ENCODE results near the gene AGRP.

The AGRP gene

DNA sequence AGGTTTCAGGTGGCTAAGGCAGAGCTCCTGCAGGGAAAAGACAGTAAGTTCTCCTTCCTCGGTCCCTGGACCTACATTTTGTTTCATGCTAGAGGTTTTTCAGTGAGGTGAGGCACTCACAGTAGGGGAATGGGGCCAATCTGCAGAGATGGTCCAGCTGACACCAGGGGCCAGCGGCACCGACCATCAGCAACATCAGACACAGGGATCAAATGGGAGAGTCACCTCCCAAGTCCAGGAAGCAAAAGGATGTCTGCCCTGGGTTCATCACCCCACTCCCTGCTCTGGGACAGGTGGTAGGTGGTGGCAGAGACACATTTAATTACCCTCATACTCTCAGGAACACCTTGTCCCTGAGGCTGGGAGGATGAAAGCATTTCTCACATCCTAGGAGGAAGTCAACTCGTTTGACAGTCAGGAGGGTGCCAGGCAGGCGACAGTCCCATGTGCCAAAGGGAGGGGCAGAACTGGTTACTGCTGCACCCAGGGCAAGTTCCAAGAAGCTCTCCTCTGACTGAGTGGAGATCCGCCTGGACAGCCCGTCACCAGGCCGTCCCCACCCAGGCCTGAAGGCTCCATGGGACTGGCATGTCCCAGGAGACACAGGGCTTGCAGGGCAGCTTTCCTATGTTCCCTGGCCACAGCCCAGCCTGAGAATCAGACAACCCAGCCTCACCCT, 21.6 kb downstream of the AGRP start:
- 0 out of 2 replicates have a peak, but pooled peaks cover 3% of the 10 kb centered on the region for H3K4me1 ChIP-seq (ENCODE audit: control insufficient read depth, insufficient read depth, low read length)
- H3K36me3 ChIP-seq (ENCODE audit: control insufficient read depth, insufficient read depth, low read length), result no peaks in the 10 kb centered on the region; the same call in 1 of the 2 replicates
- H3K27ac ChIP-seq (ENCODE audit: low read depth, low read length), result no peak overlapping the region
- no peaks in the 10 kb centered on the region for H3K27me3 ChIP-seq (ENCODE audit: control insufficient read depth, insufficient read depth, low read length)
- no peak overlapping the region for H3K4me3 ChIP-seq (ENCODE audit: low read depth, low read length)
- H3K9ac ChIP-seq (ENCODE audit: low read depth, low read length), result no peak overlapping the region
- no peaks in the 10 kb centered on the region for H3K9me3 ChIP-seq (ENCODE audit: control insufficient read depth, insufficient read depth, low read length)

- H3K9me3 ChIP-seq (ENCODE audit: control insufficient read depth, insufficient read depth, low read length), result no peaks in the 10 kb centered on the region
- no peak overlapping the region for H3K9ac ChIP-seq (ENCODE audit: low read depth, low read length)
- H3K27ac ChIP-seq (ENCODE audit: low read depth, low read length), result no peak overlapping the region
- H3K4me3 ChIP-seq (ENCODE audit: low read depth, low read length), result no peak overlapping the region
- H3K27me3 ChIP-seq (ENCODE audit: control insufficient read depth, insufficient read depth, low read length), result no peaks in the 10 kb centered on the region
- H3K36me3 ChIP-seq (ENCODE audit: control insufficient read depth, insufficient read depth, low read length), result no peaks in the 10 kb centered on the region; the same call in 1 of the 2 replicates
- 0 out of 2 replicates have a peak, but pooled peaks cover 3% of the 10 kb centered on the region for H3K4me1 ChIP-seq (ENCODE audit: control insufficient read depth, insufficient read depth, low read length)
Measured at GRCh38 chr16:67460961-67461360, 22.4 kb downstream of the AGRP start.

DNA sequence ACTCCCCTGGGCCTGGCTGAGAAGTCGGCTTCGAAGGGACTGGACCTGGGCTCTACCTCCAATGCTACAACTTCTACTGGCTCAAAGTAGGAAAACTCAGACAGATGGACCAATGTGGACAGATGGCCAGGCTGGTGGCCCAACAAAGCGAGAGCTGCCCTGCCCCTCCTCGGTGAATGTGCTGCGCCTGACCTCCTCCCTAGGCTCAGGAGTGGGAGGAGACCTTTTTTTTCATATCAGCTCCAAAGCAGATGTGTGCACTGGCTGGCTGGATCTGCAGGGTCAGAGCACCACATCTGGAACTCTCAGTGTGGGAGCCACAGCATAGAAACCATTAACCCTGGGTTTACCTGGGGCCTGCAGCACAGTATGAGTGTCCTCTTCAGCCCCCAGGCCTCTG, 23.2 kb downstream of the AGRP start:
- no peak overlapping the region for H3K27ac ChIP-seq (ENCODE audit: low read depth, low read length)
- no peaks in the 10 kb centered on the region for H3K4me1 ChIP-seq (ENCODE audit: control insufficient read depth, insufficient read depth, low read length)
- H3K27me3 ChIP-seq (ENCODE audit: control insufficient read depth, insufficient read depth, low read length), result no peaks in the 10 kb centered on the region
- H3K36me3 ChIP-seq (ENCODE audit: control insufficient read depth, insufficient read depth, low read length), result no peaks in the 10 kb centered on the region; the same call in 1 of the 2 replicates
- no peak overlapping the region for H3K9ac ChIP-seq (ENCODE audit: low read depth, low read length)
- no peaks in the 10 kb centered on the region for H3K9me3 ChIP-seq (ENCODE audit: control insufficient read depth, insufficient read depth, low read length)
- no peak overlapping the region for H3K4me3 ChIP-seq (ENCODE audit: low read depth, low read length)

DNA sequence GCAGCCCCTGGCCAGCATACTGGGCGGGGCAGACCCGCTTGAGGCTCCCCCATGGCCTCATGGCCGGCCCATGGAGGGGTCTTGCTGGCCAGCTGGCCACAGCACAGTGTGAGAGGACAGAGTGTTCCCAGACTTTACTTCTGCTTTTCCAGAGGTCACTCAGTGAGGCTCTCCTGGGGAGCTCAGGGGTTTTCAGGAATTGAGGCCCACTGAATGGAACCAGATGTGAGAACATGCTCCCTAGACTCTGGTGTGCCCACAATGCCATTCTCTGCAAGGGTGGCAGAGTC, 23.5 kb downstream of the AGRP start:
- Histone ChIP-seq H3K9me3 (ENCODE audit: control insufficient read depth, insufficient read depth, low read length) (no peaks in the 10 kb centered on the region), H3K27me3 (ENCODE audit: control insufficient read depth, insufficient read depth, low read length) (no peaks in the 10 kb centered on the region), H3K9ac (ENCODE audit: low read depth, low read length) (no peak overlapping the region), H3K4me3 (ENCODE audit: low read depth, low read length) (no peak overlapping the region), H3K27ac (ENCODE audit: low read depth, low read length) (no peak overlapping the region), H3K4me1 (ENCODE audit: control insufficient read depth, insufficient read depth, low read length) (no peaks in the 10 kb centered on the region), H3K36me3 (ENCODE audit: control insufficient read depth, insufficient read depth, low read length) (no peaks in the 10 kb centered on the region; the same call in 1 of the 2 replicates)

DNA sequence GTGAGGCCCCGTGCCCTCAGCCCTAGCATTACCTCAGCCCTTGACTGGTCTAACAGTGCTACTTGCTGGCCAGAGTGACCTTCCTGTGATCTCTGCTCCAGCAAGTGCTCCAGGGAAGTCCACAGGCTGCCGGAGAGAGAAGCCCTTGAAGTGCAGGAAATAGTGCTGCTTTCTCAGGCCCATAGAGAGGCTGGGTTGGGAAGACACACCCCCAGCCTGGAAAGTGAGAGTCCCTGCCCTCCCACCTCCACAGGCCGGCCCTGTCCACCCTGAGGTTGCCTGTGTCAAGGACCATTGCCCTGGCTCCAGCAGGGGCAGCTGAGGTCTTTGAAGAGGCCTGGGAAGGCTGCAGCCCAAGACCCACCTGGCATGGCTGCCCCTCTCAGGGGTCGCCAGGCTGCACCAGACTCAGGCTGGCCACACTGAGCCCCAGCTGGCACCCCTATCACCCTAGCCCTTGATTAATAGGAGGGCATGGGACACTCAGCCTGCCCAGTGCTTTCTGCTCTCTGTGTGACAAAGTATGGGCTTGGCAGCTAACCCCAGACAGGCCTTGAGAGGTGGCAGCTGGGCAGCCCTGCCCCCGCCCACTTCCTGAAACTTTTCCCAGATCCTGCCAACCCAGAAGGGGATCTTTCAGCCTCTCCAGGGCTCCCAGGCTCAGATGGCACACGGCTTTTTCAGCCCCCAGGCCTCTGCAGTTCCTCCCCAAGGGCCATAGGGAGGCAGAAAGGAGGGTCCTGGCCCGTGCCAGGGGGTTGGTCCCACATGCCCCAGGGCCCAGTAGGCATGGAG, 24.1 kb downstream of the AGRP start:
- H3K4me3 ChIP-seq (ENCODE audit: low read depth, low read length), result no peak overlapping the region

GRCh38 chr16:67458121-67458641, 25.2 kb downstream of the AGRP start:
- peaks cover 2% of the 10 kb centered on the region; the same call in 1 of the 2 replicates for H3K36me3 ChIP-seq (ENCODE audit: control insufficient read depth, insufficient read depth, low read length)
- no peaks in the 10 kb centered on the region for H3K4me1 ChIP-seq (ENCODE audit: control insufficient read depth, insufficient read depth, low read length)
- H3K9ac ChIP-seq (ENCODE audit: low read depth, low read length), result no peak overlapping the region
- no peaks in the 10 kb centered on the region for H3K27me3 ChIP-seq (ENCODE audit: control insufficient read depth, insufficient read depth, low read length)
- H3K27ac ChIP-seq (ENCODE audit: low read depth, low read length), result no peak overlapping the region
- H3K4me3 ChIP-seq (ENCODE audit: low read depth, low read length), result no peak overlapping the region
- H3K9me3 ChIP-seq (ENCODE audit: control insufficient read depth, insufficient read depth, low read length), result no peaks in the 10 kb centered on the region

More for the DNA sequence above, 24.1 kb downstream of the AGRP start:
- no peak overlapping the region for H3K9ac ChIP-seq (ENCODE audit: low read depth, low read length)
- H3K9me3 ChIP-seq (ENCODE audit: control insufficient read depth, insufficient read depth, low read length), result no peaks in the 10 kb centered on the region
- no peaks in the 10 kb centered on the region for H3K4me1 ChIP-seq (ENCODE audit: control insufficient read depth, insufficient read depth, low read length)
- H3K36me3 ChIP-seq (ENCODE audit: control insufficient read depth, insufficient read depth, low read length), result no peaks in the 10 kb centered on the region; the same call in 1 of the 2 replicates
- no peaks in the 10 kb centered on the region for H3K27me3 ChIP-seq (ENCODE audit: control insufficient read depth, insufficient read depth, low read length)
- H3K27ac ChIP-seq (ENCODE audit: low read depth, low read length), result no peak overlapping the region

GRCh38 chr16:67457611-67458010, 25.7 kb downstream of the AGRP start:
- Histone ChIP-seq H3K4me1 (ENCODE audit: control insufficient read depth, insufficient read depth, low read length) (no peaks in the 10 kb centered on the region), H3K27ac (ENCODE audit: low read depth, low read length) (no peak overlapping the region), H3K9ac (ENCODE audit: low read depth, low read length) (no peak overlapping the region), H3K36me3 (ENCODE audit: control insufficient read depth, insufficient read depth, low read length) (peaks cover 3% of the 10 kb centered on the region; the same call in 1 of the 2 replicates), H3K27me3 (ENCODE audit: control insufficient read depth, insufficient read depth, low read length) (no peaks in the 10 kb centered on the region), H3K9me3 (ENCODE audit: control insufficient read depth, insufficient read depth, low read length) (no peaks in the 10 kb centered on the region), H3K4me3 (ENCODE audit: low read depth, low read length) (no peak overlapping the region)

GRCh38 chr16:67456391-67457081, 26.8 kb downstream of the AGRP start:
- Histone ChIP-seq H3K9ac (ENCODE audit: low read depth, low read length) (no peak overlapping the region), H3K4me1 (ENCODE audit: control insufficient read depth, insufficient read depth, low read length) (no peaks in the 10 kb centered on the region), H3K4me3 (ENCODE audit: low read depth, low read length) (no peak overlapping the region), H3K9me3 (ENCODE audit: control insufficient read depth, insufficient read depth, low read length) (no peaks in the 10 kb centered on the region), H3K27ac (ENCODE audit: low read depth, low read length) (no peak overlapping the region), H3K27me3 (ENCODE audit: control insufficient read depth, insufficient read depth, low read length) (no peaks in the 10 kb centered on the region), H3K36me3 (ENCODE audit: control insufficient read depth, insufficient read depth, low read length) (peaks cover 9% of the 10 kb centered on the region; the same call in 1 of the 2 replicates)

DNA sequence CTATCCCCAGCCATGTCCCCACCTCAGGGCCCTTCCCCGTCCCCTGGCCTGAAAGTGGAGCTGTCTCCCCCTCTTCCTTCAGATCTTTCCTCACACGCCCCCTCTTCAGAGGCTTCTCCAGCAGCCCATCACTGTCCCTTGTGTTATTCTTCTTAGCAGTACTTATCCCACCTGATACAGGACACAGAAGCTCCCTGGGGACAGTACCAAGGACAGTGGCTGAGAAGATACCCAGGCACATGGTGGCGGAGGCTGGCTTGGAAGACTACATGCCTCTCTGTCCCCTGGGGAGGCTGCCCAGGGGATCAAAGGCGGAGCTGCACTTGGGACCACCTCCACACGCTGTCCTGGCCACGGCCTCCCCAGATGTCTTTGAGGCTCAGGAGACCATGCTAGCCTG, 28.5 kb downstream of the AGRP start:
- Histone ChIP-seq H3K9ac (ENCODE audit: low read depth, low read length) (no peak overlapping the region), H3K27ac (ENCODE audit: low read depth, low read length) (no peak overlapping the region), H3K36me3 (ENCODE audit: control insufficient read depth, insufficient read depth, low read length) (peaks cover 9% of the 10 kb centered on the region; the same call in 1 of the 2 replicates), H3K4me1 (ENCODE audit: control insufficient read depth, insufficient read depth, low read length) (no peaks in the 10 kb centered on the region), H3K27me3 (ENCODE audit: control insufficient read depth, insufficient read depth, low read length) (no peaks in the 10 kb centered on the region), H3K9me3 (ENCODE audit: control insufficient read depth, insufficient read depth, low read length) (no peaks in the 10 kb centered on the region), H3K4me3 (ENCODE audit: low read depth, low read length) (no peak overlapping the region)

- H3K4me1 ChIP-seq (ENCODE audit: control insufficient read depth, insufficient read depth, low read length), result no peaks in the 10 kb centered on the region
- no peak overlapping the region for H3K4me3 ChIP-seq (ENCODE audit: low read depth, low read length)
- H3K27ac ChIP-seq (ENCODE audit: low read depth, low read length), result no peak overlapping the region
- no peaks in the 10 kb centered on the region for H3K9me3 ChIP-seq (ENCODE audit: control insufficient read depth, insufficient read depth, low read length)
- peaks cover 9% of the 10 kb centered on the region; the same call in 1 of the 2 replicates for H3K36me3 ChIP-seq (ENCODE audit: control insufficient read depth, insufficient read depth, low read length)
- no peaks in the 10 kb centered on the region for H3K27me3 ChIP-seq (ENCODE audit: control insufficient read depth, insufficient read depth, low read length)
- H3K9ac ChIP-seq (ENCODE audit: low read depth, low read length), result no peak overlapping the region
Measured at GRCh38 chr16:67454104-67454503, 29.2 kb downstream of the AGRP start.

Data from HUES48 (cell line).